Mesendoderm (in vitro differentiated cells): ENCODE results near the gene RAPGEF4.

ENCODE experiments used
- DNase-seq: peaks from one replicate; pipeline ENCODE4 v3.0.0; 2013
- H2AK5ac ChIP-seq: 2 replicates; pipeline ENCODE4 v1.6.1; 2013; ENCODE audit warnings: low read length, inconsistent platforms
- H2BK120ac ChIP-seq: 2 replicates; pipeline ENCODE4 v1.6.1; 2013; ENCODE audit warnings: low read depth, mild to moderate bottlenecking, low read length, moderate library complexity, mixed read lengths
- H2BK15ac ChIP-seq: replicated peaks from 2 replicates; pipeline ENCODE4 v1.6.1; 2013; ENCODE audit warnings: low read depth, mild to moderate bottlenecking, moderate library complexity
- H2BK5ac ChIP-seq: 2 replicates; pipeline ENCODE4 v1.6.1; 2013; ENCODE audit warnings: low read length, inconsistent platforms
- H3K18ac ChIP-seq: 2 replicates; pipeline ENCODE4 v1.6.1; 2013; ENCODE audit warnings: mild to moderate bottlenecking, low read length, mixed read lengths
- H3K23ac ChIP-seq: one replicate; pipeline ENCODE4 v1.6.1; 2013; ENCODE audit warnings: low read length
- H3K27ac ChIP-seq: 2 replicates; pipeline ENCODE4 v1.5.1; 2013; ENCODE audit warnings: low read depth, mild to moderate bottlenecking, inconsistent platforms, low read length, moderate library complexity
- H3K27me3 ChIP-seq: 2 replicates; pipeline ENCODE4 v1.6.1; 2013; ENCODE audit warnings: low read length, control low read depth, mild to moderate bottlenecking, inconsistent platforms; ENCODE audit not compliant: insufficient read depth, poor library complexity
- H3K36me3 ChIP-seq: 2 replicates; pipeline ENCODE4 v1.6.1; 2013; ENCODE audit warnings: low read length, inconsistent platforms; ENCODE audit not compliant: control insufficient read depth, insufficient read depth
- H3K4ac ChIP-seq: one replicate; pipeline ENCODE4 v1.6.1; 2013; ENCODE audit warnings: low read depth, mild to moderate bottlenecking, low read length, moderate library complexity
- H3K4me1 ChIP-seq: 2 replicates; pipeline ENCODE4 v1.6.1; 2013; ENCODE audit warnings: low read depth, low read length, inconsistent platforms; ENCODE audit not compliant: control insufficient read depth
- H3K4me2 ChIP-seq: 2 replicates; pipeline ENCODE4 v1.6.1; 2013; ENCODE audit warnings: low read length
- H3K4me3 ChIP-seq: 2 replicates; pipeline ENCODE4 v1.5.1; 2013; ENCODE audit warnings: mild to moderate bottlenecking, low read length
- H3K56ac ChIP-seq: one replicate; pipeline ENCODE4 v1.6.1; 2013; ENCODE audit warnings: low read length
- H3K79me1 ChIP-seq: 2 replicates; pipeline ENCODE4 v1.6.1; 2013; ENCODE audit warnings: low read length, inconsistent platforms
- H3K79me2 ChIP-seq: 2 replicates; pipeline ENCODE4 v1.6.1; 2013; ENCODE audit warnings: mild to moderate bottlenecking, low read length; ENCODE audit not compliant: control insufficient read depth, insufficient read depth
- H3K9ac ChIP-seq: 2 replicates; pipeline ENCODE4 v1.6.1; 2013; ENCODE audit warnings: low read length, inconsistent platforms
- H4K5ac ChIP-seq: one replicate; pipeline ENCODE4 v1.6.1; 2013; ENCODE audit warnings: low read length
- H4K8ac ChIP-seq: one replicate; pipeline ENCODE4 v1.6.1; 2013; ENCODE audit warnings: low read depth, mild to moderate bottlenecking, control low read depth, low read length, moderate library complexity
- WGBS: extraction: QIAGEN DNeasy Blood & Tissue Kit; methylation state at CpG from one replicate; pipeline ENCODE4 v1.1.7; 2013; ENCODE audit warnings: low lambda C conversion rate, missing lambda C conversion rate; ENCODE audit not compliant: insufficient coverage; ENCODE audit errors: extremely low coverage; 5-methylcytosine and 5-hydroxymethylcytosine counted together

Gene RAPGEF4

GRCh38 chr2:172986040-172986439 is 250.4 kb downstream of the RAPGEF4 start:
- no CpG with 5 or more reads among the region's 2 CpGs for WGBS
- H3K27ac ChIP-seq: no peak overlapping the region
- no peak overlapping the region for H3K4me3 ChIP-seq
- no peak overlapping the region for H3K18ac ChIP-seq
- H3K79me1 ChIP-seq: no peaks in the 10 kb centered on the region
- no peaks in the 10 kb centered on the region for H3K4me1 ChIP-seq
- DNase-seq: no peak
- no peak overlapping the region for H4K8ac ChIP-seq
- no peak overlapping the region for H3K4me2 ChIP-seq
- no peak overlapping the region for H2BK5ac ChIP-seq
- H3K79me2 ChIP-seq: no peaks in the 10 kb centered on the region
- H3K4ac ChIP-seq: no peak overlapping the region
- H3K56ac ChIP-seq: no peak overlapping the region
- H2BK120ac ChIP-seq: no peak overlapping the region
- H3K9ac ChIP-seq: no peak overlapping the region
- H4K5ac ChIP-seq: no peak overlapping the region
- no peaks in the 10 kb centered on the region for H3K36me3 ChIP-seq
- no peaks in the 10 kb centered on the region for H3K27me3 ChIP-seq
- H2AK5ac ChIP-seq: no peak overlapping the region
- H2BK15ac ChIP-seq: no peak overlapping the region
- H3K23ac ChIP-seq: no peak overlapping the region

GRCh38 chr2:172988728-172989127 is 253.1 kb downstream of the RAPGEF4 start:
- H3K4me2 ChIP-seq: no peak overlapping the region

GRCh38 chr2:172991031-172991430 is 255.4 kb downstream of the RAPGEF4 start:
- Histone ChIP-seq H2AK5ac (no peak overlapping the region), H2BK5ac (no peak overlapping the region), H4K8ac (no peak overlapping the region), H3K4me1 (no peaks in the 10 kb centered on the region), H3K56ac (no peak overlapping the region), H3K18ac (no peak overlapping the region), H3K9ac (no peak overlapping the region), H3K4ac (no peak overlapping the region), H4K5ac (no peak overlapping the region), H3K79me1 (no peaks in the 10 kb centered on the region), H2BK15ac (no peak overlapping the region), H3K79me2 (no peaks in the 10 kb centered on the region), H3K23ac (no peak overlapping the region), H3K4me2 (no peak overlapping the region), H3K4me3 (no peak overlapping the region), H3K27me3 (no peaks in the 10 kb centered on the region), H3K27ac (no peak overlapping the region), H3K36me3 (no peaks in the 10 kb centered on the region), H2BK120ac (no peak overlapping the region)
- DNase-seq: no peak
- no CpG with 5 or more reads among the region's 7 CpGs for WGBS

More at GRCh38 chr2:172988728-172989127, 253.1 kb downstream of the RAPGEF4 start:
- no peak overlapping the region for H3K18ac ChIP-seq
- H3K4me3 ChIP-seq: no peak overlapping the region
- no peaks in the 10 kb centered on the region for H3K79me2 ChIP-seq
- H3K4ac ChIP-seq: no peak overlapping the region
- H4K8ac ChIP-seq: no peak overlapping the region
- H3K23ac ChIP-seq: no peak overlapping the region
- H3K9ac ChIP-seq: no peak overlapping the region
- H2BK5ac ChIP-seq: no peak overlapping the region
- no CpG with 5 or more reads among the region's 7 CpGs for WGBS
- H4K5ac ChIP-seq: no peak overlapping the region
- no peaks in the 10 kb centered on the region for H3K36me3 ChIP-seq
- no peak overlapping the region for H2BK120ac ChIP-seq
- H2BK15ac ChIP-seq: no peak overlapping the region
- DNase-seq: no peak
- H2AK5ac ChIP-seq: no peak overlapping the region
- H3K27ac ChIP-seq: no peak overlapping the region
- no peaks in the 10 kb centered on the region for H3K4me1 ChIP-seq
- H3K27me3 ChIP-seq: no peaks in the 10 kb centered on the region
- no peak overlapping the region for H3K56ac ChIP-seq
- H3K79me1 ChIP-seq: no peaks in the 10 kb centered on the region

- H3K4me1 ChIP-seq: no peaks in the 10 kb centered on the region
- no CpG with 5 or more reads among the region's 4 CpGs for WGBS
Measured at GRCh38 chr2:172993139-172993538, 257.5 kb downstream of the RAPGEF4 start.

GRCh38 chr2:172993931-172994717 is 258.5 kb downstream of the RAPGEF4 start:
- no peak overlapping the region for H3K4ac ChIP-seq
- no peak overlapping the region for H2BK5ac ChIP-seq
- WGBS: no CpG with 5 or more reads among the region's 11 CpGs
- H3K56ac ChIP-seq: no peak overlapping the region
- H3K4me1 ChIP-seq: no peaks in the 10 kb centered on the region
- H2AK5ac ChIP-seq: no peak overlapping the region
- H3K4me3 ChIP-seq: no peak overlapping the region
- H3K27me3 ChIP-seq: no peaks in the 10 kb centered on the region
- H3K36me3 ChIP-seq: no peaks in the 10 kb centered on the region
- no peak overlapping the region for H2BK120ac ChIP-seq
- no peak overlapping the region for H3K18ac ChIP-seq
- H3K4me2 ChIP-seq: no peak overlapping the region
- no peak overlapping the region for H2BK15ac ChIP-seq
- H4K8ac ChIP-seq: no peak overlapping the region
- H4K5ac ChIP-seq: no peak overlapping the region
- no peaks in the 10 kb centered on the region for H3K79me1 ChIP-seq
- no peak overlapping the region for H3K9ac ChIP-seq
- H3K79me2 ChIP-seq: no peaks in the 10 kb centered on the region
- no peak for DNase-seq
- no peak overlapping the region for H3K23ac ChIP-seq
- no peak overlapping the region for H3K27ac ChIP-seq

More at GRCh38 chr2:172993139-172993538, 257.5 kb downstream of the RAPGEF4 start:
- no peak overlapping the region for H3K18ac ChIP-seq
- no peak overlapping the region for H2BK120ac ChIP-seq
- no peak overlapping the region for H4K5ac ChIP-seq
- no peak overlapping the region for H4K8ac ChIP-seq
- no peaks in the 10 kb centered on the region for H3K79me2 ChIP-seq
- no peak overlapping the region for H2BK5ac ChIP-seq
- no peak overlapping the region for H3K4me2 ChIP-seq
- H3K56ac ChIP-seq: no peak overlapping the region
- H3K36me3 ChIP-seq: no peaks in the 10 kb centered on the region
- no peak overlapping the region for H2BK15ac ChIP-seq
- no peak overlapping the region for H3K23ac ChIP-seq
- no peak overlapping the region for H3K4ac ChIP-seq
- H2AK5ac ChIP-seq: no peak overlapping the region
- H3K27me3 ChIP-seq: no peaks in the 10 kb centered on the region
- H3K9ac ChIP-seq: no peak overlapping the region
- no peak overlapping the region for H3K4me3 ChIP-seq
- no peak overlapping the region for H3K27ac ChIP-seq
- H3K79me1 ChIP-seq: no peaks in the 10 kb centered on the region
- no peak for DNase-seq

- no CpG with 5 or more reads among the region's 2 CpGs for WGBS
- H2AK5ac ChIP-seq: no peak overlapping the region
- no peak overlapping the region for H3K56ac ChIP-seq
- no peak overlapping the region for H4K5ac ChIP-seq
- no peak for DNase-seq
- H3K9ac ChIP-seq: no peak overlapping the region
- no peak overlapping the region for H2BK15ac ChIP-seq
- H3K4me2 ChIP-seq: no peak overlapping the region
- H3K79me2 ChIP-seq: no peaks in the 10 kb centered on the region
- H2BK5ac ChIP-seq: no peak overlapping the region
- no peaks in the 10 kb centered on the region for H3K36me3 ChIP-seq
- no peak overlapping the region for H4K8ac ChIP-seq
- no peak overlapping the region for H3K4ac ChIP-seq
- H3K27ac ChIP-seq: no peak overlapping the region
- H3K4me1 ChIP-seq: peaks cover 2% of the 10 kb centered on the region
- H3K23ac ChIP-seq: no peak overlapping the region
- no peak overlapping the region for H2BK120ac ChIP-seq
- H3K18ac ChIP-seq: no peak overlapping the region
- no peaks in the 10 kb centered on the region for H3K79me1 ChIP-seq
- no peak overlapping the region for H3K4me3 ChIP-seq
- H3K27me3 ChIP-seq: no peaks in the 10 kb centered on the region
Measured at GRCh38 chr2:172994864-172995263, 259.2 kb downstream of the RAPGEF4 start.
